Measurements from ENCODE around the gene ZNF639. TPM values are rescaled to one million over a fixed set of nuclear protein-coding genes. Genes with fewer than 3 reads are reported as not detected.

Gene ZNF639
- total and polyA plus RNA-seq, 9 of the 15 experiments (the other 6 are each of a cell fraction or from before 2014, with no cell fraction given), result 17.6 to 88.1 (median 53.7) TPM

DNA sequence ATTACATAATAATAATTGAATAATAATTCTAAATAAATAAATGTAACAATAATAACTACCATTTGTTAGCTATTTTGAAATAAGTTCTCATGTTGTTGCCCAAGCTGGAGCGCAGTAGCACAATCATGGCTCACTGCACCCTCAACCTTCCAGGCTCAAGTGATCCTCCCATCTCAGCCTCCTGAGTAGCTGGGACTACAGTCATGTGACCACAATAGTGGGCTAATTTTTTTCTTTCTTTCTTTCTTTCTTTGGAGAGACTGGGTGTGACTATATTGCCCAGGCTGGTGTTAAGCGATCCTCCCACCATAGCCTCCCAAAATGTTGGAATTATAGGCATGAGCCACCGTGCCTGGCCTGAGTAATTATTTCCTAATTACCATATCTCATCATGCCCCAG lies 41.0 kb upstream of the ZNF639 start:
- no peak overlapping the region for H3K27ac ChIP-seq (ENCODE audit: extremely low read depth, low read depth, low read length)
- ChIA-PET CTCF (ENCODE audit: low intra/inter-chr PET ratio) (no interaction called here), POLR2A (no interaction called here)
- H3K9me1 ChIP-seq (ENCODE audit: control insufficient read depth, insufficient read depth, low read length), result no peaks in the 10 kb centered on the region
- no peak for DNase-seq (ENCODE audit: extremely low read depth in 1 of 4, low spot score in 3 of 4)
- H3K9me3 ChIP-seq (replicated peaks; ENCODE audit: control insufficient read depth, insufficient read depth, low read depth, low read length), result no peaks in the 10 kb centered on the region
- H3K4me3 ChIP-seq, result no peak overlapping the region
- BruUV-seq (replicated peaks), result no TSS peak
- intact Hi-C loops (cut with micrococcal nuclease) (no loop called here), in situ Hi-C loops (cut with MboI) (no loop called here)
- H3K4me2 ChIP-seq (ENCODE audit: insufficient read depth, low read length), result no peak overlapping the region
- WGBS (ENCODE audit: insufficient coverage, low coverage, missing lambda C conversion rate), result 88% methylated on average over 2 of the region's 3 CpGs
- H2AFZ ChIP-seq (ENCODE audit: low read depth, low read length), result no peak overlapping the region
- no peak for ATAC-seq
- H3K27me3 ChIP-seq (ENCODE audit: control insufficient read depth in 2 of 2, insufficient read depth in 2 of 2, low read length in 2 of 2), result no peaks in the 10 kb centered on the region
- FAIRE-seq, result no peak
- TF ChIP-seq, protein P1, sequence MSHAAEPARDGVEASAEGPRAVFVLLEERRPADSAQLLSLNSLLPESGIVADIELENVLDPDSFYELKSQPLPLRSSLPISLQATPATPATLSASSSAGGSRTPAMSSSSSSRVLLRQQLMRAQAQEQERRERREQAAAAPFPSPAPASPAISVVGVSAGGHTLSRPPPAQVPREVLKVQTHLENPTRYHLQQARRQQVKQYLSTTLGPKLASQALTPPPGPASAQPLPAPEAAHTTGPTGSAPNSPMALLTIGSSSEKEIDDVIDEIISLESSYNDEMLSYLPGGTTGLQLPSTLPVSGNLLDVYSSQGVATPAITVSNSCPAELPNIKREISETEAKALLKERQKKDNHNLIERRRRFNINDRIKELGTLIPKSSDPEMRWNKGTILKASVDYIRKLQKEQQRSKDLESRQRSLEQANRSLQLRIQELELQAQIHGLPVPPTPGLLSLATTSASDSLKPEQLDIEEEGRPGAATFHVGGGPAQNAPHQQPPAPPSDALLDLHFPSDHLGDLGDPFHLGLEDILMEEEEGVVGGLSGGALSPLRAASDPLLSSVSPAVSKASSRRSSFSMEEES (CRISPR knock-in tag; IDR thresholded peaks at IDR 0.05), result peak; percentile 56; the same call in 1 of the 2 replicates
- TF ChIP-seq ZNF695 (CRISPR knock-in tag; IDR thresholded peaks at IDR 0.05), result no peak
- no peaks in the 10 kb centered on the region for H3K36me3 ChIP-seq (ENCODE audit: control insufficient read depth, insufficient read depth, low read length)
- no peak overlapping the region for H3K9ac ChIP-seq (ENCODE audit: insufficient read depth in 1 of 2, low read depth in 2 of 2, low read length in 2 of 2)
- H3K79me2 ChIP-seq (ENCODE audit: control insufficient read depth, insufficient read depth, low read length), result no peaks in the 10 kb centered on the region
- H4K20me1 ChIP-seq (replicated peaks; ENCODE audit: control insufficient read depth, insufficient read depth, low read length), result no peaks in the 10 kb centered on the region
- H3K4me1 ChIP-seq (replicated peaks in 1 of 2; ENCODE audit: control insufficient read depth in 2 of 2, insufficient read depth in 2 of 2, low read length in 2 of 2), result peaks cover 3% of the 10 kb centered on the region in 2 experiments; a peak in 3 of 5 replicates

- H3K79me2 ChIP-seq (ENCODE audit: control insufficient read depth, insufficient read depth, low read length), result no peaks in the 10 kb centered on the region
- BruUV-seq (replicated peaks), result no TSS peak
- ChIA-PET CTCF (ENCODE audit: low intra/inter-chr PET ratio) (no interaction called here), POLR2A (no interaction called here)
- H2AFZ ChIP-seq (ENCODE audit: low read depth, low read length), result no peak overlapping the region
- H3K4me1 ChIP-seq (replicated peaks in 1 of 2; ENCODE audit: control insufficient read depth in 2 of 2, insufficient read depth in 2 of 2, low read length in 2 of 2), result peaks cover 4 to 23% of the 10 kb centered on the region in 2 experiments
- ATAC-seq, result no peak
- H3K9me1 ChIP-seq (ENCODE audit: control insufficient read depth, insufficient read depth, low read length), result no peaks in the 10 kb centered on the region
- no peak overlapping the region for H3K27ac ChIP-seq (ENCODE audit: extremely low read depth, low read depth, low read length)
- no peak overlapping the region for H3K9ac ChIP-seq (ENCODE audit: insufficient read depth in 1 of 2, low read depth in 2 of 2, low read length in 2 of 2)
- 83% methylated on average over 3 of the region's 6 CpGs for WGBS (ENCODE audit: insufficient coverage, low coverage, missing lambda C conversion rate)
- H3K36me3 ChIP-seq (ENCODE audit: control insufficient read depth, insufficient read depth, low read length), result no peaks in the 10 kb centered on the region
- in situ Hi-C loops (cut with MboI) (no loop called here), intact Hi-C loops (cut with micrococcal nuclease) (no loop called here)
- no peaks in the 10 kb centered on the region for H3K27me3 ChIP-seq (ENCODE audit: control insufficient read depth in 2 of 2, insufficient read depth in 2 of 2, low read length in 2 of 2)
- 0 out of 2 replicates have a peak, but pooled peaks cover 2% of the 10 kb centered on the region for H3K9me3 ChIP-seq (replicated peaks; ENCODE audit: control insufficient read depth, insufficient read depth, low read depth, low read length)
- no peaks in the 10 kb centered on the region for H4K20me1 ChIP-seq (replicated peaks; ENCODE audit: control insufficient read depth, insufficient read depth, low read length)
- no peak for FAIRE-seq
- no peak for DNase-seq (ENCODE audit: extremely low read depth in 1 of 4, low spot score in 3 of 4)
- H3K4me2 ChIP-seq (ENCODE audit: insufficient read depth, low read length), result no peak overlapping the region
- TF ChIP-seq, protein P2, sequence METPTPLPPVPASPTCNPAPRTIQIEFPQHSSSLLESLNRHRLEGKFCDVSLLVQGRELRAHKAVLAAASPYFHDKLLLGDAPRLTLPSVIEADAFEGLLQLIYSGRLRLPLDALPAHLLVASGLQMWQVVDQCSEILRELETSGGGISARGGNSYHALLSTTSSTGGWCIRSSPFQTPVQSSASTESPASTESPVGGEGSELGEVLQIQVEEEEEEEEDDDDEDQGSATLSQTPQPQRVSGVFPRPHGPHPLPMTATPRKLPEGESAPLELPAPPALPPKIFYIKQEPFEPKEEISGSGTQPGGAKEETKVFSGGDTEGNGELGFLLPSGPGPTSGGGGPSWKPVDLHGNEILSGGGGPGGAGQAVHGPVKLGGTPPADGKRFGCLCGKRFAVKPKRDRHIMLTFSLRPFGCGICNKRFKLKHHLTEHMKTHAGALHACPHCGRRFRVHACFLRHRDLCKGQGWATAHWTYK (CRISPR knock-in tag; IDR thresholded peaks at IDR 0.05), result no peak
- TF ChIP-seq ZNF140 (CRISPR knock-in tag; IDR thresholded peaks at IDR 0.05) (no peak), ELK3 (CRISPR knock-in tag; IDR thresholded peaks at IDR 0.05) (no peak), TCF7L2 (IDR thresholded peaks at IDR 0.05; ENCODE audit: low read depth, low read length) (no peak), RUNX1 (IDR thresholded peaks at IDR 0.05; ENCODE audit: low read depth) (no peak), ETV1 (tag; conservative IDR thresholded peaks at IDR 0.05; ENCODE audit: low read depth) (no peak), LEF1 (IDR thresholded peaks at IDR 0.05) (no peak), POLR2B (IDR thresholded peaks at IDR 0.05; ENCODE audit: low read depth, partially characterized antibody) (no peak), PRMT5 (CRISPR knock-in tag; IDR thresholded peaks at IDR 0.05) (no peak), ZNF174 (CRISPR knock-in tag; IDR thresholded peaks at IDR 0.05) (no peak), PHTF2 (CRISPR knock-in tag; IDR thresholded peaks at IDR 0.05) (no peak), ZKSCAN8 (CRISPR knock-in tag; IDR thresholded peaks at IDR 0.05) (no peak)
- no peak overlapping the region for H3K4me3 ChIP-seq
Observed at GRCh38 chr3:179286331-179286730, 36.5 kb upstream of the ZNF639 start.

Data from K562 (cell line).